ENCODE results near the gene LAMC3. TPM values are rescaled to one million over a fixed set of nuclear protein-coding genes. Genes with fewer than 3 reads are reported as not detected.

The LAMC3 gene
- total RNA-seq, 4 donors from 2014 or later: 0.82 to 6.6 (median 3.9) TPM

DNA sequence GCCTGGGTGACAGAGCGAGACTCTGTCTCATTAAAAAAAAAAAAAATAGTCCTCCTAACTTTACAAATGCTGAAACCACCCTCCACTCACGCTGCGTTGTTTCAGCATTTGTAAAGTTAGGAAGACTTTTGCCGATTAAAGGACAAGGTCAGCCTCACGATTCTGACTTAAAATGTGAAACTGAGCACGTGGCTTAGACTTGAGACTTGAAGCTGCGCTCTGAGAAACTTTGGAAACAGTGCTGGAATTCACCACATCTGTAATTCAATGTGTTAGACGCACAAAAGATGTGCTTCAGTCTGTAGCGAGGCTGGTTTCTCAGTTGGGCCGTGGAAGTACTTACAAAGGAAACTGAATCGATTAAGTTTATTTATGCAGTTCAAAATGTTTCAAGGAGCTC, 25.0 kb upstream of the LAMC3 start:
- no peaks in the 10 kb centered on the region for H3K4me1 ChIP-seq
- intact Hi-C loops (cut with DNase I; ENCODE audit: low total_unique reads) (loop anchor here (5.0 kb wide), 1 partner anchor 1983 kb away; no protein-coding TSS in a partner anchor), in situ Hi-C loops (cut with MboI; ENCODE audit: low pct_ligation_motif_present in 1 of 4, low pct_unique_long_range_greater_than_20kb in 1 of 4, low sequenced_read_pairs in 3 of 4) (no loop called here)
- no peak overlapping the region for H3K27ac ChIP-seq
- WGBS, 2 donors (ENCODE audit: low coverage in 1 of 2): 85 to 90% methylated on average over 9 to 11 of the region's 11 CpGs
- no peak for DNase-seq
- H3K27me3 ChIP-seq: peaks cover 10% of the 10 kb centered on the region
- TF ChIP-seq POLR2AphosphoS5 (IDR thresholded peaks at IDR 0.05) (no peak), POLR2A (IDR thresholded peaks at IDR 0.05) (no peak), EP300 (IDR thresholded peaks at IDR 0.05; ENCODE audit: low read depth) (no peak)
- TF ChIP-seq, protein P1, sequence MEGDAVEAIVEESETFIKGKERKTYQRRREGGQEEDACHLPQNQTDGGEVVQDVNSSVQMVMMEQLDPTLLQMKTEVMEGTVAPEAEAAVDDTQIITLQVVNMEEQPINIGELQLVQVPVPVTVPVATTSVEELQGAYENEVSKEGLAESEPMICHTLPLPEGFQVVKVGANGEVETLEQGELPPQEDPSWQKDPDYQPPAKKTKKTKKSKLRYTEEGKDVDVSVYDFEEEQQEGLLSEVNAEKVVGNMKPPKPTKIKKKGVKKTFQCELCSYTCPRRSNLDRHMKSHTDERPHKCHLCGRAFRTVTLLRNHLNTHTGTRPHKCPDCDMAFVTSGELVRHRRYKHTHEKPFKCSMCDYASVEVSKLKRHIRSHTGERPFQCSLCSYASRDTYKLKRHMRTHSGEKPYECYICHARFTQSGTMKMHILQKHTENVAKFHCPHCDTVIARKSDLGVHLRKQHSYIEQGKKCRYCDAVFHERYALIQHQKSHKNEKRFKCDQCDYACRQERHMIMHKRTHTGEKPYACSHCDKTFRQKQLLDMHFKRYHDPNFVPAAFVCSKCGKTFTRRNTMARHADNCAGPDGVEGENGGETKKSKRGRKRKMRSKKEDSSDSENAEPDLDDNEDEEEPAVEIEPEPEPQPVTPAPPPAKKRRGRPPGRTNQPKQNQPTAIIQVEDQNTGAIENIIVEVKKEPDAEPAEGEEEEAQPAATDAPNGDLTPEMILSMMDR (IDR thresholded peaks at IDR 0.05): no peak
- no peaks in the 10 kb centered on the region for H3K9me3 ChIP-seq
- H3K4me3 ChIP-seq: no peak overlapping the region
- H3K36me3 ChIP-seq: no peaks in the 10 kb centered on the region

DNA sequence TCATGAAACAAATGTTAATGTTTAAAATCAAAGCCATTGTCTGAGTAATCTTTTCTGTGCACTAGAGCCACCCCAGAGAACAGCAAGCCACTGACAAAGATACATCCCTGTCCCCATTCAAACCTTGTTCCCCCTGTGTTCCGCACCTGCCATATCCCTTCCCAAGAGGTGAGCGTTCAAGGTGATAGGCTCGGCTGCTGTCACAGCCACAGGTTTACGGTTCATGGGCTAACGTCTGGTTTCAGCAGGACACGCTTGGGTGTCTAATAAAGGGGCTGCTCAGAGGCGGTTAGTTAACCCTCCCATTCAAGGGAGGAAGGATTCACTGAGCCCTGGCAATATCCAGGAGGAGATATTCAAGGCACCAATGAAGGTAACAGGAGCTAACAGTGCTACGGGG, 24.5 kb upstream of the LAMC3 start:
- peaks cover 15% of the 10 kb centered on the region for H3K27me3 ChIP-seq
- TF ChIP-seq POLR2A (IDR thresholded peaks at IDR 0.05) (no peak), EP300 (IDR thresholded peaks at IDR 0.05; ENCODE audit: low read depth) (no peak), POLR2AphosphoS5 (IDR thresholded peaks at IDR 0.05) (no peak)
- TF ChIP-seq, protein P1 (IDR thresholded peaks at IDR 0.05): no peak
- no peak overlapping the region for H3K27ac ChIP-seq
- 77 to 85% methylated on average over 7 to 8 of the region's 8 CpGs for WGBS, 2 donors (ENCODE audit: low coverage in 1 of 2)
- H3K36me3 ChIP-seq: no peaks in the 10 kb centered on the region
- DNase-seq: no peak
- H3K9me3 ChIP-seq: no peaks in the 10 kb centered on the region
- no peaks in the 10 kb centered on the region for H3K4me1 ChIP-seq
- intact Hi-C loops (cut with DNase I; ENCODE audit: low total_unique reads) (loop anchor here (5.0 kb wide), 1 partner anchor 1983 kb away; no protein-coding TSS in a partner anchor), in situ Hi-C loops (cut with MboI; ENCODE audit: low pct_ligation_motif_present in 1 of 4, low pct_unique_long_range_greater_than_20kb in 1 of 4, low sequenced_read_pairs in 3 of 4) (no loop called here)
- H3K4me3 ChIP-seq: no peak overlapping the region

DNA sequence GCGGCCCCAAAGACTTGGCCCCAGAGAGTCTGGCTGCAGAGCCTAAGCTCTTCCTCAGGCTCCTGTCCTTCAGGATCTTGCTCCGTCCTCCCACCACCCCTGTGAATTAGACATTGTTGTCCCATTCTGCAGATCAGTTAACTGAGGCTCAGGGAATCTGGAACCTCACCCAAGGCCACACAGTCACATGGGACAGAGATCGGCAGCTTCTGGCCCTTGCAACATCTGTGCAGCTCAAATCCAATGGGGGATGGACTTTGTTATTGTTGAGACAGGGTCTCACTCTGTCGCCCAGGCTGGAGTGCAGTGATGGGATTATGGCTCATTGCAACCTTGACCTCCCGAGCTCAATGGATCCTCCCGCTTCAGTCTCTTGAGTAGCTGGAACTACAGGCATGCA, 23.9 kb upstream of the LAMC3 start:
- H3K4me3 ChIP-seq: no peak overlapping the region
- no peaks in the 10 kb centered on the region for H3K4me1 ChIP-seq
- H3K36me3 ChIP-seq: no peaks in the 10 kb centered on the region
- WGBS, 2 donors (ENCODE audit: low coverage in 1 of 2): 53 to 86% methylated on average over 2 to 6 of the region's 6 CpGs
- H3K9me3 ChIP-seq: no peaks in the 10 kb centered on the region
- DNase-seq: no peak
- in situ Hi-C loops (cut with MboI; ENCODE audit: low pct_ligation_motif_present in 1 of 4, low pct_unique_long_range_greater_than_20kb in 1 of 4, low sequenced_read_pairs in 3 of 4) (no loop called here), intact Hi-C loops (cut with DNase I; ENCODE audit: low total_unique reads) (no loop called here)
- H3K27ac ChIP-seq: no peak overlapping the region
- peaks cover 20% of the 10 kb centered on the region for H3K27me3 ChIP-seq
- TF ChIP-seq POLR2A (IDR thresholded peaks at IDR 0.05): no peak
- TF ChIP-seq EP300 (IDR thresholded peaks at IDR 0.05; ENCODE audit: low read depth): no peak
- TF ChIP-seq, protein P1 (IDR thresholded peaks at IDR 0.05): no peak
- TF ChIP-seq POLR2AphosphoS5 (IDR thresholded peaks at IDR 0.05): no peak

DNA sequence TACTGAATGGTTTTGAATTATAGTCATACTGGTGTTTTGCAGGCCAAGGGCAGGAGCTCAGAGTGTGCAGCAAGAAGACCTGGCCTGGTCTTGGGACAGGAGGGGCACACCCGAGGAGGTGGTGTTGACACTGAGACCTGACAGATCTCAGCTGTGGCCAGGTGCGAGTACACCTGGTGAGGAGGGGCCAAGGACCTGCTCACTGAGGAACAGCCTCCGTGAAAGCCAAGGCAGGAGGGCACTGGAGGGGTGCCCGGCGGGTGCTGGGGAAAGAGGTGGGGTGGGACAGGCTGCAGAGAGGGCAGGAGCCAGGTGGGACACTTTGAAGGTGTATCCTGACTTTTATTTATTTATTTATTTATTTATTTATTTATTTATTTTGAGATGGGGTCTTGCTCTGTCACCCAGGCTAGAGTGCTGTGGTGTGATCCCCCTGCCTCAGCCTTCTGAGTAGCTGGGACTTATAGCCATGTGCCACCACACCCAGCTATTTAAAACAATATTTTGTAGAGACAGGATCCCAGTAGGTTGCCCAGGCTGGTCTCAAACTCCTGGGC, 23.3 kb upstream of the LAMC3 start:
- Histone ChIP-seq H3K27me3 (peaks cover 24% of the 10 kb centered on the region), H3K4me1 (no peaks in the 10 kb centered on the region), H3K27ac (no peak overlapping the region), H3K4me3 (no peak overlapping the region), H3K36me3 (no peaks in the 10 kb centered on the region), H3K9me3 (no peaks in the 10 kb centered on the region)
- WGBS, 2 donors (ENCODE audit: low coverage in 1 of 2): 47% methylated on average over 5 of the region's 5 CpGs; no CpG with 5 or more reads in 1 of the 2 donors
- TF ChIP-seq EP300 (IDR thresholded peaks at IDR 0.05; ENCODE audit: low read depth) (no peak), POLR2A (IDR thresholded peaks at IDR 0.05) (no peak), POLR2AphosphoS5 (IDR thresholded peaks at IDR 0.05) (no peak)
- TF ChIP-seq, protein P1 (IDR thresholded peaks at IDR 0.05): no peak
- in situ Hi-C loops (cut with MboI; ENCODE audit: low pct_ligation_motif_present in 1 of 4, low pct_unique_long_range_greater_than_20kb in 1 of 4, low sequenced_read_pairs in 3 of 4): no loop called here
- intact Hi-C loops (cut with DNase I; ENCODE audit: low total_unique reads): no loop called here
- no peak for DNase-seq
